ENCODE data around the gene MAPK8. TPM values are rescaled to one million over a fixed set of nuclear protein-coding genes. Genes with fewer than 3 reads are reported as not detected.
"Not testable (repeated sequence)": the region's sequence is repeated elsewhere in the genome, so short reads cannot be mapped to it uniquely, and the experiment has no call there.

MAPK8 gene
- total RNA-seq, 4 donors from 2014 or later, result 27.4 to 43.5 (median 36.5) TPM

DNA sequence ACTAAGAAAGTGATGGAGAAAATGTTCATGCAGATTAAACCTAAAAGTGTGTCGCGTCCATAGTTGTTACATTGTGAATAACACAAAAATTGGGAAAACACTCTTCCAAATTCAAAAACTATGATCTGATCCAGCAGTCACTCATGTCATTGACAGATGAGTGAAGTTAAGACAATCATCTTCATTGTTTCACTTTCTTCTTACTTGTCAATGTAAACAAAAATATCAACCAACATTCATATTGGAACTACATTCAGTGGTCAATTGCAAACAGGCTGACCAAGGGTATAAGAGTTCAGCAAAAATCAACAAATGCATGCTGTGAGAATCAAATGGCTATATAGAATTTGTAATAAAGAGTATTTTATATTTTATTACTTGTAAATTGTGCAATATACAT lies 33.8 kb upstream of the MAPK8 start:
- no peak overlapping the region for H3K4me3 ChIP-seq
- intact Hi-C loops (cut with DNase I), result no loop called here

GRCh38 chr10:48273741-48274140 lies 32.7 kb upstream of the MAPK8 start:
- 43 to 62% methylated on average over 2 of the region's 2 CpGs for WGBS, 2 donors
- DNase-seq, result no peak
- no peaks in the 10 kb centered on the region for H3K4me1 ChIP-seq
- TF ChIP-seq POLR2A (IDR thresholded peaks at IDR 0.05), result no peak
- TF ChIP-seq CTCF (IDR thresholded peaks at IDR 0.05), result no peak
- intact Hi-C loops (cut with DNase I), result no loop called here
- no peaks in the 10 kb centered on the region for H3K9me3 ChIP-seq
- no peak overlapping the region for H3K4me3 ChIP-seq
- no peaks in the 10 kb centered on the region for H3K27me3 ChIP-seq
- no peak overlapping the region for H3K27ac ChIP-seq
- no peaks in the 10 kb centered on the region for H3K36me3 ChIP-seq

More for the DNA sequence above, 33.8 kb upstream of the MAPK8 start:
- Histone ChIP-seq H3K36me3 (no peaks in the 10 kb centered on the region), H3K4me1 (no peaks in the 10 kb centered on the region), H3K27ac (no peak overlapping the region), H3K9me3 (no peaks in the 10 kb centered on the region), H3K27me3 (no peaks in the 10 kb centered on the region)
- TF ChIP-seq CTCF (IDR thresholded peaks at IDR 0.05) (no peak), POLR2A (IDR thresholded peaks at IDR 0.05) (no peak)
- no peak for DNase-seq
- WGBS, 2 donors, result 95 to 98% methylated on average over 2 of the region's 2 CpGs

DNA sequence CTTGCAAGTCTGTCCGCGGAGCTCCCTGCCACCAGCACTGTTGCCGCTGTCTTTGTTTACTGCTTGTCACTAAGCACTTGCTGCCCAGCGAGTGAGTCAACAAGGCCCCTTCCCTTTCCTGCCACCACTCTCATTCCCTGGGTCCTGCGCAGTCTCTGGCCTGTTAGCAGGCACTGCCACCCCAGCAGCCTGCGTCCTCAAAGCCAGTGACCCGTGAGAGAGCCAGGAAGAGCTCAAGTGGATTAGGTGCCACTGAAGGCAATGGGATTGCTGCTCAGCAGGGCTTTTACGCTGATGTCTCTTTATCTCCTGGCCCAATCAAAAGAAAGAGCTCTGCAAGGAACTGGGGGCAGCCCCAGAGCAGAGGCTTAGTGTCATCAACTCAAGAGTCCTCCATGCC lies 31.8 kb upstream of the MAPK8 start, which contains the start of gene FRMPD2:
FRMPD2 (minus strand) TSS at position 61 of the 400 bp plus-strand sequence. CDS start 129 bp downstream, outside the sequence.
- DNase-seq, result no peak
- Histone ChIP-seq H3K27ac (no peak within 1 kb of the TSS), H3K4me3 (no peak within 1 kb of the TSS), H3K4me1 (no peaks in the 10 kb centered on the region), H3K27me3 (peaks cover 0 to 2% (median 0%) of the 10 kb centered on the region in 4 donors), H3K36me3 (no peaks in the 10 kb centered on the region), H3K9me3 (no peaks in the 10 kb centered on the region)
- 63 to 83% methylated on average over 8 of the region's 8 CpGs for WGBS, 2 donors
- no peak for TF ChIP-seq CTCF (IDR thresholded peaks at IDR 0.05)
- TF ChIP-seq POLR2A (IDR thresholded peaks at IDR 0.05), result no peak
- intact Hi-C loops (cut with DNase I), result no loop called here

- Histone ChIP-seq H3K27me3 (peaks cover 0 to 12% (median 0%) of the 10 kb centered on the region in 4 donors), H3K4me1 (no peaks in the 10 kb centered on the region), H3K9me3 (no peaks in the 10 kb centered on the region), H3K4me3 (no peak overlapping the region), H3K27ac (no peak overlapping the region), H3K36me3 (no peaks in the 10 kb centered on the region)
- TF ChIP-seq POLR2A (IDR thresholded peaks at IDR 0.05) (no peak), CTCF (IDR thresholded peaks at IDR 0.05) (no peak)
- WGBS, 2 donors, result 89 to 95% methylated on average over 1 of the region's 1 CpG
- intact Hi-C loops (cut with DNase I), result no loop called here
- no peak for DNase-seq
Measured at GRCh38 chr10:48277093-48277492, 29.4 kb upstream of the MAPK8 start.

- DNase-seq, result no peak
- intact Hi-C loops (cut with DNase I), result no loop called here
- Histone ChIP-seq H3K9me3 (peaks cover 0 to 3% (median 0%) of the 10 kb centered on the region in 3 donors), H3K27ac (no peak overlapping the region), H3K4me1 (no peaks in the 10 kb centered on the region), H3K4me3 (no peak overlapping the region), H3K36me3 (no peaks in the 10 kb centered on the region), H3K27me3 (peaks cover 0 to 15% (median 0%) of the 10 kb centered on the region in 4 donors)
- 85 to 95% methylated on average over 2 of the region's 2 CpGs for WGBS, 2 donors
- TF ChIP-seq CTCF (IDR thresholded peaks at IDR 0.05), result no peak
- TF ChIP-seq POLR2A (IDR thresholded peaks at IDR 0.05), result no peak
Measured at GRCh38 chr10:48279081-48279751, 27.3 kb upstream of the MAPK8 start.

GRCh38 chr10:48281697-48282096 lies 24.8 kb upstream of the MAPK8 start:
- WGBS, 2 donors, result 62 to 64% methylated on average over 3 to 4 of the region's 4 CpGs
- not testable (repeated sequence) for DNase-seq, H3K9me3 ChIP-seq, H3K4me1 ChIP-seq, H3K4me3 ChIP-seq, H3K36me3 ChIP-seq, H3K27ac ChIP-seq
- peaks cover 0 to 27% (median 0%) of the 10 kb centered on the region in 4 donors for H3K27me3 ChIP-seq
- intact Hi-C loops (cut with DNase I), result loop anchor here (10.0 kb wide), 1 partner anchor 67 kb away; no protein-coding TSS in a partner anchor
